Ramos (cell line): ENCODE data around the gene XDH.

Experiments used
- in situ Hi-C: fragments of 300-500 bp; cut with MboI; formaldehyde crosslinking; loops from one replicate; pipeline ENCODE4 v1.14.3; 2022; ENCODE audit warnings: low sequenced_read_pairs; ENCODE audit not compliant: unreplicated experiment

XDH gene

DNA sequence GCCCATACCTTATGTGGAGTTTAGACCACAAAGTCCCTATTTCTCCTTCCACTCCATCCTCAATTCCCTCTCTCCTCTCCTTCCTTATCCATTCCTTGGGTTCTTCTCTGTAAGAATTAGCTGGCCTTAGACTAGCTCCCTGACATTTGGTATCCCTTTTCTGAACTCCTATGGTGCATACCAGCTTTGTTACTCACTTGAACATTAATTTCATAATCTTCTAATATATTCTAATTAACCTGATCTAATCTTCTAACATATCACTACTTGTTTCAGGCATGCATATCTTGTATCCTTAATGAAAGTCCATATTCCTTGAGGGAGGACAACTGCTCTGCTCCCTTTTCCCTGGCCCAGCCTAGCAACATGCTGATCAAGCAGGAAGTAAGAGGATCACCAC, 114.2 kb downstream of the XDH start:
- in situ Hi-C loops = no loop called here

DNA sequence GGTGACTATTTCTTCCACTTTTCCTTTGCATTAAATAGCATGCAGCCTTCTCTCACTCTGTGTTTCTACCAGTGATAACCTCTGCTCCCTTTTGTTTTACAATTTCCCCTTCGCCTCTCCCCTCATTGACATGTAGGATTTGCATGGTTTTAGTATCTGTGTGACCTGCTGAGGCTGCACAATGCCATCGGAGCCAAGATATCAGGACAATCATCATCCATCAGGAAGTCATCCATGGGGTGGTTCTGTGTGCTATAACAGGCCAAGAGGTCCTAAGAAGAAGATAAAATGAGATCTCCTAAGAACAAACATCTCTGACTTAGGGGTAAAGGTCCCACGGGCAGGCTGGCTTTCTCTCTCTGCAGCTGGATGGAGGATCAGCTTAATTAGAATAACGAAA, 115.0 kb downstream of the XDH start:
- in situ Hi-C loops = no loop called here

DNA sequence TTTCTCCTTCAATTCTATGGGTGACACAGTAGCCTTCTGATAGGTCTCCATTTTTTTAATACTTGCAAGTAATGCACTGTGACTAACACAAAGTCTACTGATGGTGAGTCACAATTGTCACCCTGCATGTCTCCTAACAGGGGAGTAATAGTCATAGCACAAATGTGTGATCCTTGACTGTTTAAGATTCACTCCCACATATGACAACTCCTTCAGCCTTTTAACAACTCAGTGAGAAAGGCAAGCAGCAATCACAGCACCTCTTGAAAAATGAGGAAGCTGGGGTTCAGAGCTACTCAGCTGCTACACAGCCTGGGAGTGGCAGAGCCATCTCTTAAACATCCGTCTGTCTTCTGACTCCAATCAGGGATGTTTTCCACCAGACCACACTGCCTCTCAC, 116.8 kb downstream of the XDH start:
- in situ Hi-C loops = no loop called here

DNA sequence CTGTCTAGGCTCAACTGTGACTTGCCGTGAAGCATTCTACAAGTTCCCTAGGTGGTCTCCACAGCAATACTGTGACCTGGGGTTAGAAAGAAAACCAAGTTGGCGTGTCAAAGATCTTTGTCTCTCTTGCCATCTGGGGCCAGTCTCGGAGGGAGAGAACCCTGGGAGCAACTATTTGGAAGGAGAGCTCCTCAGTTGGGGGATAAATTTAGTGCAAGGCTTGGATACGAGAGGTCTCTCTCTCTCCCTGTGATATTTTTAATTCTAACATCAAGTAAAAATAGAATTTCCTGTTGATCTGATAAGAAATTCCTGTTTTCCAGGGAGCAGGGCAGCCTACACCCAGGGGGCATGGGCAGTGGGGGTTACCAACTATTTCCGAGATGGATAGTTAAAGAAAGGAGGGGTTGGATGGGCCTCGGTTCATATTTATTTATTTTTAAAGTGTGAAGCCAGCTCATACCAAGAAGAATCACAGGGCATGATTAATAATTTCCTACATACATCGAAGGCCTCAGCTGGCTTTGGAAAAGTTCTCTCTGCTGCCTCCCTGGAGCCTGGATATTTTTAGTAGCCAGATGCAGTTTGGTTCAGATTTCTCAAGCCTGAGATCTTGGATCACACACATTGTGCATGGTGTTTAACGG, 117.8 kb downstream of the XDH start:
- in situ Hi-C loops = no loop called here

DNA sequence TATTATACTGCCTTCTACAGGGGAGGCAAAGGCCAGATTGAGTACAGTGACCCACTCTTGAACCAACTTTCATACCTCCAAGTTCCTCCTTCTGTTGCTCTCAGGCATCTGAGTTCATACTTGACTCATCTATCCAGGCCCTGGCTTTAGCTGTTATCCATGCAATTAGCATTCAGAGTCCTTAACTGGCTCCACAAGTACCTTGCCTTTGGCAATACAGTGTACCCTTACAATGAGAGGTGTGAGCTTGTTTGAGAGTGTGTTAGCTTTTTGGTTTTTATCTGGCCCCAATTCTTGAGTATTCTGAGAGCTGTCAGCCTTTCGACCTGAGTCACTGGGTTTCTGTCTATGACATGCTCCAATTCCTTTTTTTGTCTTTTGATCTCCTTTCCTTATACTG, 120.3 kb downstream of the XDH start:
- in situ Hi-C loops = no loop called here

- in situ Hi-C loops = no loop called here
These were observed 126.9 kb downstream of the XDH start for GRCh38 chr2:31287654-31288053.

GRCh38 chr2:31286961-31287550, 127.5 kb downstream of the XDH start:
- in situ Hi-C loops = no loop called here

GRCh38 chr2:31286230-31286629, 128.3 kb downstream of the XDH start:
- in situ Hi-C loops = no loop called here
